Glutamatergic neuron (in vitro differentiated cells): Measurements from ENCODE around the gene TSPAN5. TPM values are rescaled to one million over a fixed set of nuclear protein-coding genes. Genes with fewer than 3 reads are reported as not detected.

Experiments
- DNase-seq: peaks from one replicate; pipeline ENCODE4 v3.0.0; 2022
- H3K27ac Mint-ChIP-seq: one replicate; pipeline ENCODE4 v1.8.0; 2020; ENCODE audit warnings: mild to moderate bottlenecking, mixed read lengths, inconsistent platforms; ENCODE audit not compliant: unreplicated experiment
- H3K27me3 Mint-ChIP-seq: one replicate; pipeline ENCODE4 v1.8.0; 2020; ENCODE audit warnings: mild to moderate bottlenecking, moderate library complexity, mixed read lengths, inconsistent platforms; ENCODE audit not compliant: unreplicated experiment
- H3K36me3 Mint-ChIP-seq: one replicate; pipeline ENCODE4 v1.8.0; 2020; ENCODE audit warnings: mild to moderate bottlenecking, mixed read lengths, inconsistent platforms; ENCODE audit not compliant: unreplicated experiment
- H3K4me1 Mint-ChIP-seq: one replicate; pipeline ENCODE4 v1.8.0; 2020; ENCODE audit warnings: mild to moderate bottlenecking, low read depth, mixed read lengths, inconsistent platforms; ENCODE audit not compliant: unreplicated experiment
- H3K4me3 Mint-ChIP-seq: one replicate; pipeline ENCODE4 v1.8.0; 2020; ENCODE audit warnings: mild to moderate bottlenecking, mixed read lengths, inconsistent platforms; ENCODE audit not compliant: unreplicated experiment
- H3K9me3 Mint-ChIP-seq: one replicate; pipeline ENCODE4 v1.8.0; 2020; ENCODE audit warnings: mild to moderate bottlenecking, moderate library complexity, mixed read lengths, inconsistent platforms; ENCODE audit not compliant: unreplicated experiment
- CTCF ChIP-seq: fragments of 200-600 bp; sonication (generic); IDR thresholded peaks from one replicate; pipeline ENCODE4 v1.5.0; 2021; ENCODE audit not compliant: partially characterized antibody, unreplicated experiment
- total RNA-seq: library from RNA; stranded (reverse); fragmentation: NEBNext Ultra II Directional; extraction: Animal tissue kit (Norgen Biotek cat#: 25700); gene quantifications from one replicate; pipeline ENCODE4 v1.2.1, GENCODE V29; 2021; ENCODE audit not compliant: unreplicated experiment

TSPAN5 gene
- total RNA-seq, 1 donor from 2014 or later = 40.5 TPM

- TF ChIP-seq CTCF = no peak
- H3K4me1 Mint-ChIP-seq = peaks cover 31% of the 10 kb centered on the region
- no peak overlapping the region for H3K27ac Mint-ChIP-seq
- H3K36me3 Mint-ChIP-seq = peaks cover 17% of the 10 kb centered on the region
- H3K4me3 Mint-ChIP-seq = no peak overlapping the region
- peaks cover 3% of the 10 kb centered on the region for H3K9me3 Mint-ChIP-seq
- peaks cover 2% of the 10 kb centered on the region for H3K27me3 Mint-ChIP-seq
- no peak for DNase-seq
Measured at GRCh38 chr4:98604723-98605122, 53.7 kb downstream of the TSPAN5 start.

- H3K27me3 Mint-ChIP-seq = peaks cover 2% of the 10 kb centered on the region
- no peak for TF ChIP-seq CTCF
- peaks cover 4% of the 10 kb centered on the region for H3K9me3 Mint-ChIP-seq
- DNase-seq = no peak
- H3K4me1 Mint-ChIP-seq = peaks cover 24% of the 10 kb centered on the region
- H3K36me3 Mint-ChIP-seq = peaks cover 22% of the 10 kb centered on the region
- no peak overlapping the region for H3K27ac Mint-ChIP-seq
- no peak overlapping the region for H3K4me3 Mint-ChIP-seq
Measured at GRCh38 chr4:98603683-98604521, 54.5 kb downstream of the TSPAN5 start.

- Mint-ChIP-seq H3K9me3 (peaks cover 4% of the 10 kb centered on the region), H3K36me3 (peaks cover 22% of the 10 kb centered on the region), H3K4me3 (no peak overlapping the region), H3K27ac (no peak overlapping the region), H3K27me3 (no peaks in the 10 kb centered on the region), H3K4me1 (peaks cover 15% of the 10 kb centered on the region)
- no peak for TF ChIP-seq CTCF
- DNase-seq = no peak
Measured at GRCh38 chr4:98602270-98602669, 56.1 kb downstream of the TSPAN5 start.

GRCh38 chr4:98601708-98602107 is 56.7 kb downstream of the TSPAN5 start:
- H3K27ac Mint-ChIP-seq = no peak overlapping the region
- no peaks in the 10 kb centered on the region for H3K27me3 Mint-ChIP-seq
- H3K4me3 Mint-ChIP-seq = no peak overlapping the region
- no peak for DNase-seq
- peaks cover 4% of the 10 kb centered on the region for H3K9me3 Mint-ChIP-seq
- peaks cover 14% of the 10 kb centered on the region for H3K4me1 Mint-ChIP-seq
- TF ChIP-seq CTCF = no peak
- peaks cover 22% of the 10 kb centered on the region for H3K36me3 Mint-ChIP-seq

- Mint-ChIP-seq H3K4me1 (peaks cover 5% of the 10 kb centered on the region), H3K27me3 (no peaks in the 10 kb centered on the region), H3K9me3 (peaks cover 4% of the 10 kb centered on the region), H3K27ac (no peak overlapping the region), H3K4me3 (no peak overlapping the region), H3K36me3 (peaks cover 22% of the 10 kb centered on the region)
- no peak for DNase-seq
- TF ChIP-seq CTCF = no peak
Measured at GRCh38 chr4:98599617-98600205, 58.7 kb downstream of the TSPAN5 start.
